ENCODE data around the gene CFAP99. TPM values are rescaled to one million over a fixed set of nuclear protein-coding genes. Genes with fewer than 3 reads are reported as not detected.

Gene CFAP99
- polyA plus RNA-seq, 1 donor (not counting 4 experiments of a cell fraction or from before 2014, with no cell fraction given) = not detected

DNA sequence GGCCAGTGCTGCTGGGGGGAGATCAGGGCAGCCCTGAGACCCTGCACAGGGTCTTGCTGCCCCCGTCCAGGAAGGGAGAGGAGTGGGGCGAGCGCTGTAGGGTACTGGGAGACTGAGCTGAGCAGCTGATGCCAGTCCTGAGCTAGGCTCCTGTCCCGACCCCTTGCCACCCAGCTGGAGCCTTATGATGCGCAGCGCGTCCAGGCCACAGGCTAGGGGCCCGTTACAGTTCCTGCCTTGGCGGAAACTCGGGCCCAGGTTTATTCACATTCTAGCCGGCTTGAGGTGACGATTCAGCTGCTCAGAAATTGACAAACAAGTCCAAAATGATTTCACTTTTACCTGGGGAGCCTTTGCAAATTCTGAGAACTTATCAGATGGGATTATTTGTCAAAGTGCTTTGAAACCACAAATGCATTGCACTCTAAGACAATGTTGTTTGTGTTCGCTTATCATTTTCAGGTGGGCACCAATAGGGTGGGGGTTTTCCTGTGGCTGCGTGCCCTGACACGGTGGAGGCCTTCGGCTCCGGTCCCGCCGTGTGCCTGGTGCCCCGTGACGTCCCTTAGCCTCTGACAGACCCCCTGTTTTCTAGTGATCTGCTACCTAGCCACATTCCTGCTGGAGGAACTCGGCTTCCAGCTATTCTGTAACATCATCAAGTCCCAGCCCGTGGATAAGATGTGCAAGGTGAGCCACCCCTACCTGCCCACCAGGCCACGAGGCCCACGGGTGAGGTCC, 18.9 kb downstream of the CFAP99 start:
- Histone ChIP-seq H2AFZ (ENCODE audit: control insufficient read depth, low read length) (no peak overlapping the region), H3K4me1 (ENCODE audit: control insufficient read depth, extremely low read depth, insufficient read depth, low read length) (no peaks in the 10 kb centered on the region), H3K36me3 (ENCODE audit: control insufficient read depth in 2 of 2, extremely low read depth in 1 of 2, insufficient read depth in 2 of 2, low read length in 2 of 2) (no peaks in the 10 kb centered on the region), H3K9me3 (ENCODE audit: control insufficient read depth, low read depth, low read length) (no peaks in the 10 kb centered on the region), H3K27me3 (ENCODE audit: control insufficient read depth, extremely low read depth, insufficient read depth, low read length) (peaks cover 2% of the 10 kb centered on the region), H3K4me2 (ENCODE audit: control insufficient read depth, extremely low read depth, insufficient read depth, low read depth, low read length) (no peak overlapping the region), H3K79me2 (ENCODE audit: control insufficient read depth, insufficient read depth, low read length) (no peaks in the 10 kb centered on the region), H4K20me1 (ENCODE audit: control insufficient read depth, extremely low read depth, insufficient read depth, low read length) (no peaks in the 10 kb centered on the region), H3K4me3 (ENCODE audit: control insufficient read depth in 2 of 3, extremely low read depth in 1 of 3, insufficient read depth in 2 of 3, low read depth in 1 of 3, low read length in 3 of 3) (no peak overlapping the region), H3K9ac (ENCODE audit: control insufficient read depth, extremely low read depth, insufficient read depth, low read length) (no peak overlapping the region), H3K9me1 (ENCODE audit: control insufficient read depth, extremely low read depth, insufficient read depth, low read length) (no peaks in the 10 kb centered on the region), H3K27ac (ENCODE audit: control insufficient read depth, insufficient read depth, low read length) (no peak overlapping the region)
- no peak for TF ChIP-seq EZH2 (IDR thresholded peaks at IDR 0.05; ENCODE audit: low read length)
- TF ChIP-seq, protein P1, sequence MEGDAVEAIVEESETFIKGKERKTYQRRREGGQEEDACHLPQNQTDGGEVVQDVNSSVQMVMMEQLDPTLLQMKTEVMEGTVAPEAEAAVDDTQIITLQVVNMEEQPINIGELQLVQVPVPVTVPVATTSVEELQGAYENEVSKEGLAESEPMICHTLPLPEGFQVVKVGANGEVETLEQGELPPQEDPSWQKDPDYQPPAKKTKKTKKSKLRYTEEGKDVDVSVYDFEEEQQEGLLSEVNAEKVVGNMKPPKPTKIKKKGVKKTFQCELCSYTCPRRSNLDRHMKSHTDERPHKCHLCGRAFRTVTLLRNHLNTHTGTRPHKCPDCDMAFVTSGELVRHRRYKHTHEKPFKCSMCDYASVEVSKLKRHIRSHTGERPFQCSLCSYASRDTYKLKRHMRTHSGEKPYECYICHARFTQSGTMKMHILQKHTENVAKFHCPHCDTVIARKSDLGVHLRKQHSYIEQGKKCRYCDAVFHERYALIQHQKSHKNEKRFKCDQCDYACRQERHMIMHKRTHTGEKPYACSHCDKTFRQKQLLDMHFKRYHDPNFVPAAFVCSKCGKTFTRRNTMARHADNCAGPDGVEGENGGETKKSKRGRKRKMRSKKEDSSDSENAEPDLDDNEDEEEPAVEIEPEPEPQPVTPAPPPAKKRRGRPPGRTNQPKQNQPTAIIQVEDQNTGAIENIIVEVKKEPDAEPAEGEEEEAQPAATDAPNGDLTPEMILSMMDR (optimal IDR thresholded peaks at IDR 0.05 in 1 of 3, IDR thresholded peaks at IDR 0.05 in 1 of 3, conservative IDR thresholded peaks at IDR 0.05 in 1 of 3; ENCODE audit: extremely low read depth in 1 of 3, insufficient read depth in 2 of 3, low read length in 3 of 3) = no peak
- DNase-seq (ENCODE audit: low read depth, low spot score) = no peak
- dilution Hi-C loops (cut with MboI; ENCODE audit: extremely low pct_ligation_motif_present, low sequenced_read_pairs) = no loop called here
- no peak for FAIRE-seq

DNA sequence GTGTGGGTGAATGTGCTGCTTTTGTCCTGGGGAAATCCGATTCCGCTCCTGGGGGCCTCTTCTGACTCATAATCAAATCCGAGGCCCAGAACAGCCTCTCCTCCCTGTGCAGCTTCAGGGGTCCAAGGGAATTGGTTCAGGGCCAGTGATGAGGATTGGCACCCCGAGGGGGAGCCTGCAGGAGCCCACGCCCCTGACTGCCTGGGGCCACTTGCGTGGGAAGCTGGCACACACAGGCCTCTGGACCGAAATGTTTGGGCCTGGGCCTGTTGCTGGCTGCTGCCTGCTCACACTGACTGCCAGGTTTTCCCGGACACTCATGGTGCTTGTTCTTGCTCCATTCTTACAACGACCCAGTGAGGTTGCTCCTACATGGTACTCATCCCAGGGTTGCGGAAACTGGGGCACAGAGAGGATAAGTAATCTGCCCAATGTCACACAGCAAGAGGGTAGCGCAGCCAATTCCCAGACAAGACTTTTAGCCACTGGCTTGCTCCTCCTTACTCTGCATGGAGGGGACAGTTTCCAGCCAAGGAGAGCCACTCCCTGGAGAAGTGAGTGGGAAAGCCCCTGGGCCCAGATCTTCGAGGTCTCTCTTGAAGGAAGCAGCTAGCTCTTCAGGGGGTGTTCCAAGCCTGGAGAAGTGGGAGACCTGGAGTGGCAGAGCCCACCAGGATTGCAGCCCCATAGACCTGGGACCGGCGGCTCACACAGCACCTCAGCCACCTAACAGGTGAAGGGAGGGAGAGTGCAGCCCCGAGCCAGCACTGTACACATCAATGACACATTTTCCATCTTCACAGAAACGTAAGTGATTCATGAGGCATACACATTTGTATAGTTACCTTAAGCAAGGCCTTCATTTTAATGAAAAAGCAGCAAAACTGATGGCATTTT, 20.3 kb downstream of the CFAP99 start:
- FAIRE-seq = no peak
- no peak overlapping the region for H3K27ac ChIP-seq (ENCODE audit: control insufficient read depth, insufficient read depth, low read length)
- H3K9ac ChIP-seq (ENCODE audit: control insufficient read depth, extremely low read depth, insufficient read depth, low read length) = no peak overlapping the region
- dilution Hi-C loops (cut with MboI; ENCODE audit: extremely low pct_ligation_motif_present, low sequenced_read_pairs) = no loop called here
- H3K79me2 ChIP-seq (ENCODE audit: control insufficient read depth, insufficient read depth, low read length) = no peaks in the 10 kb centered on the region
- H3K9me1 ChIP-seq (ENCODE audit: control insufficient read depth, extremely low read depth, insufficient read depth, low read length) = no peaks in the 10 kb centered on the region
- no peaks in the 10 kb centered on the region for H3K4me1 ChIP-seq (ENCODE audit: control insufficient read depth, extremely low read depth, insufficient read depth, low read length)
- TF ChIP-seq, protein P1 (optimal IDR thresholded peaks at IDR 0.05 in 1 of 3, IDR thresholded peaks at IDR 0.05 in 1 of 3, conservative IDR thresholded peaks at IDR 0.05 in 1 of 3; ENCODE audit: extremely low read depth in 1 of 3, insufficient read depth in 2 of 3, low read length in 3 of 3) = no peak
- no peak for TF ChIP-seq EZH2 (IDR thresholded peaks at IDR 0.05; ENCODE audit: low read length)
- no peaks in the 10 kb centered on the region for H4K20me1 ChIP-seq (ENCODE audit: control insufficient read depth, extremely low read depth, insufficient read depth, low read length)
- no peaks in the 10 kb centered on the region for H3K9me3 ChIP-seq (ENCODE audit: control insufficient read depth, low read depth, low read length)
- no peak for DNase-seq (ENCODE audit: low read depth, low spot score)
- no peaks in the 10 kb centered on the region for H3K27me3 ChIP-seq (ENCODE audit: control insufficient read depth, extremely low read depth, insufficient read depth, low read length)
- H3K36me3 ChIP-seq (ENCODE audit: control insufficient read depth in 2 of 2, extremely low read depth in 1 of 2, insufficient read depth in 2 of 2, low read length in 2 of 2) = no peaks in the 10 kb centered on the region
- H3K4me3 ChIP-seq (ENCODE audit: control insufficient read depth in 2 of 3, extremely low read depth in 1 of 3, insufficient read depth in 2 of 3, low read depth in 1 of 3, low read length in 3 of 3) = no peak overlapping the region
- H2AFZ ChIP-seq (ENCODE audit: control insufficient read depth, low read length) = no peak overlapping the region
- no peak overlapping the region for H3K4me2 ChIP-seq (ENCODE audit: control insufficient read depth, extremely low read depth, insufficient read depth, low read depth, low read length)

All from keratinocyte (primary cell).